Measurements from ENCODE around the gene ZBED1.
"Not testable (repeated sequence)": the region's sequence is repeated elsewhere in the genome, so short reads cannot be mapped to it uniquely, and the experiment has no call there.

ZBED1 gene

DNA sequence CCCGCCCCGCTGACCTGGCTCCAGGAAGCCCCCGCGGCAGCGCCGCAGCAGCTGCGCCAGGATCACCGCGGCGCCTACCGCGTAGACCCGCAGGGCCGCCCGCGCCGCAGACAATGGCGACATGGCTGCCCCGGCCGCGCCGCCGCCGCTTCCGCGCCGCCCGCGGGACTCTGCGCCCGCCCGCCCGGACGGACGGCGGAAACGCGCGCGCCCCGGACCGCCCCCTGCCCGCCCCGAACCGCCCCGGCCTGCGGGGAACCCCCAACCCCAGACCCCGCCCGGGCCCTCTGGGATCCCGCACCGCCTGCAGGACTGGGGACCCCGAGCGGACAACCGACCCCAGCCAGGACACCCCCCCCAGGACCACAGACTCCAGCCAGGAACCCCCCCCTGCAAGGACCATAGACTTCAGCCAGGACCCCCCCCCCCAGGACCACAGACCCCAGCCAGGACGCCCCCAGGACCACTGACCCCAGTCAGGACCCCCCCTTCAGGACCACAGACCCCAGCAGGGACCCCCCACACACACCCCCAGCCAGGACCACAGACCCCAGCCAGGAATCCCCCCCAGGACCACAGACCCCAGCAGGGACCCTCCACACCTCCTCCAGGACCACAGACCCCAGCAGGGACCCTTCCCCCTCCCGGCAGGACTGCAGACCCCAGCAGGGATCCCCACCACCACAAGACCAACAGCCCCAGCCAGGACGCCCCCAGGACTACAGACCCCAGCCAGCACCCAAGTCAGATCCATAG lies at the start of gene ZBED1, which contains the start of gene DHRSX:
ZBED1 (minus strand) TSS at position 174 of the 756 bp plus-strand sequence. CDS start 10,257 bp downstream, outside the sequence.
DHRSX (minus strand) TSS at position 174 of the 756 bp plus-strand sequence; CDS start at position 123, 51 bp downstream.
- FAIRE-seq = no peak

DNA sequence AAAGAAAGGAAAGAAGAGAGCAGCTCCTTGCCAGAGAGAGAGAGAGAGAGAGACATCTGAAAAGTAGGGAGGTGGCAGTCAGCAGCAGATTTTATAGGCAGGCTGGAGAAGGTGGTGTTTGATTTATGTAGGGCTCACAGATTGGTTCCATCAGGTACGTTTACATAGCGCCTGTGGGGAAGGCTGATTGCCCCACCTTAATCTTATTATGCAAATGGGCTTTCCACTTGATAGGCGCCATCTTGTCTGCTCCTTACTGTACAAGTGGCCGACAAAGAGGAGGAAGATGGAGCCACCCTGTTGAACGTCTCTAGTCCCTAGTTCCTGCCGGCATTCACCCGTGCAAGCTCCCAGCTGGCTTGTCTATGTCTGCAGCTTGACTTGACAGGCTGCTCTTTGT lies 49.1 kb upstream of the ZBED1 start:
- no peak for FAIRE-seq

DNA sequence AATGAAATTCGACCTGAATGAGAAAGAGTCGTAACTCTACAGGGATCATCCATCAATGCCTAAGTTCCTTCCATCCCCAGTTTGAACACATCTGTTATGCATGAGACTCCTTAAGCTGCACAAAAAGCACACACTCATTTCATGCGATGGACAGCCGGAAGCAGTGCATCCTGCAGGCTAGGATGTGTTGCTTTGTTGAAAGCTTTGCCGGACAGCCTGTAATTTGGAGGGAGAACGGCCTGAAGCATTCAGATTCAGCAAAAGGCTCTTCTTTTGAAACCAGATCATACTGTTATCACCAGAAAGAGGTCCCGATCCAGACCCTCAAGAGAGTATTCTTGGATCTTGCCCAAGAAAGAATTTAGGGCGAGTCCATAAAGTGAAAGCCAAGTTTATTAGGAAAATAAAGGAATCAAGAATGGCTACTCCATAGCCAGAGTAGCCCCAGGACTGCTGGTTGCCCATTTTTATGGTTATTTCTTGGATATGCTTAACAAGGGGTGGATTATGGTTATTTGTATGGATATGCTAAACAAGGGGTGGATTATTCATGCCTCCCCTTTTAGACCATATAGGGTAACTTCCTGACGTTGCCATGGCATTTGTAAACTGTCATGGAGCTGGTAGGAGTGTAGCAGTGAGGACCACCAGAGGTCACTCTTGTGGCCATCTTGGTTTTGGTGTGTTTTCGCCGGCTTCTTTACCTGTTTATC lies 48.1 kb upstream of the ZBED1 start:
- FAIRE-seq = no peak

GRCh38 chrX:2547736-2548135 lies 47.0 kb upstream of the ZBED1 start:
- no peak for FAIRE-seq

DNA sequence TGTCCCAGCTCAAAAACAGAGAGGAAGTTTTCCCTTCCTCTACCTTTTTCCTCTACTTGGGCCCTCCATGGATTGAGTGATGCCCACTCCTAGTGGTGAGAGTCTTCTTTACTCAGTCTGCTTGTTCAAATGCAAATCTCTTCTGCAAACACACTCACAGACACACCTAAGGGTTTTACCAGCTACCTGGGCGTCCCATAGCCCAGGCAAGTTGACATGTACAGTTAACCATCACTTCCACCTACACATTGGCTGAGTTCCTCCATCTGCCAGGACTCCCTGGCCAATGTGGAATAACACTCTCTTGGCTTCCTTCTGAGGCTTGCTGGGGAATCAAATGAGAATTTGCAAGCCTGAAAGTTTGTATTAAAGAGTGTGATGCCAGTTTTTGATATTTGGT lies 45.7 kb upstream of the ZBED1 start:
- FAIRE-seq = no peak

DNA sequence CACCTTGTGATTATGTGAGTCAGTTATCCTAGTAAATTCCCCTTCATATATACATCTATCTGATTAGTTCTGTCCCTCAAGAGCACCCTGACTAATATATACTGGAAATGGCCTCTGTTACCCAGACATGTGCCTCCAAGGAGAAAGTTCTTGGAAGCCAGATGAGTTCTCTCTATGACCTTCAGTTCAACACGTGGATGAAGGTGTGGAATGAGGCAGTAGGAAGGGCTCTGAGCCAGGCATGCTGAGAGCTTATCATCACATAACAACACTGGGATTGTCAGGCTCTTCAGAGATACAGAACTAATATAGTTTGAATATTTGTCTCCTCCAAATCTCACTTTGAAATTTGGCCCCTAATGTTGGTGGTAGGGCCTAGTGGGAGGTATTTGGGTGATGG lies 44.4 kb upstream of the ZBED1 start:
- no peak for FAIRE-seq

DNA sequence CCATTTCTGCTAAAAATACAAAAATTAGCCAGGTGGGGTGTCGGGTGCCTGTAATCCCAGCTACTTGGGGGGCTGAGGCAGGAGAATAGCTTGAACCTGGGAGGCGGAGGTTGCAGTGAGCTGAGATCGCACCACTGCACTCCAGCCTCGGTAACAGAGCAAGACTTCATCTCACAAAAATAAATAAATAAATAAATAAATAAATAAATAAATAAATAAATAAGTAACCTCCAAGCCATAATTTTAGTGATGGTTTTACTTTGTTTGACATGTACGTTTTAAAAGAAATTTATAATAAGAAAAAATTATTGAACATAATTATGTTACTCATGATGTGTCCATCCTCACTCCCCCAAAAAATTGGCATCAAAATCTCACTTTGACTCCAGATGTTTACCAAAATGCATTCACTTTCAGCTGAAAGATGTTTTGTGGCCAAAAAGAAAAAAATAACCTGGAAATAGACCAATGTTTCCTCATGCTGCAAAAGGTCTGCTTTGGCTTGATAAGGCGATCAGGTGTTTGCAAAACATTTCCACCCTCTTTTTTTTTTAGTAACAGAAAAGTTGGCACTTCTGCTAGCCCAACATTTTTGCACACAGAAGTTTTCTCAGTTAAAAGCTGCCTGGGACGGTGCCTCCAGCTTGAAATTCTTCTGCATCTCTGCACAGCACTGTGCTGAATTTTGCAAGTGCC lies 42.2 kb upstream of the ZBED1 start:
- no peak for FAIRE-seq

- no peak for FAIRE-seq
Observed at GRCh38 chrX:2541603-2542002, 40.8 kb upstream of the ZBED1 start.

DNA sequence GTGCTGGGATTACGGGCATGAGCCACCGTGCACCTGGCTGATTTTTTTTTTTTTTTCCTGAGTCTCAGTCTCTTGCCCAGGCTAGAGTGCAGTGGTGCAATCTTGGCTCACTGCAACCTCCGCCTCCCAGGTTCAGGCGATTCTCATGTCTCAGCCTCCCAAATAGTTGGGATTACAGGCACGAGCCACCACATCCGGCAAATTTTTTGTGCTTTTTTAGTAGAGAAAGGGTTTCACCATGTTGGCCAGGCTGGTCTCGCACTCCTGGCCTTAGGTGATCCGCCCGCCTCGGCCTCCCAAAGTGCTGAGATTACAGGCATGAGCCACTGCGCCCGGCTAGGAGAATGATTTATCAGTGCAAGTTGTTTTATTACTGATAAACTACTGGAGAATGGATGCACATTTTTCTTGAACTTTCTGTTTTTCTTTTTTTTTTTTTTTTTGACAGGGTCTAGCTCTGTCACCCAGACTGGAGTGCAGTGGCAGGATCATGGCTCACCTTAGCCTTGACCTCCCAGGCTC lies 39.7 kb upstream of the ZBED1 start:
- FAIRE-seq = no peak

DNA sequence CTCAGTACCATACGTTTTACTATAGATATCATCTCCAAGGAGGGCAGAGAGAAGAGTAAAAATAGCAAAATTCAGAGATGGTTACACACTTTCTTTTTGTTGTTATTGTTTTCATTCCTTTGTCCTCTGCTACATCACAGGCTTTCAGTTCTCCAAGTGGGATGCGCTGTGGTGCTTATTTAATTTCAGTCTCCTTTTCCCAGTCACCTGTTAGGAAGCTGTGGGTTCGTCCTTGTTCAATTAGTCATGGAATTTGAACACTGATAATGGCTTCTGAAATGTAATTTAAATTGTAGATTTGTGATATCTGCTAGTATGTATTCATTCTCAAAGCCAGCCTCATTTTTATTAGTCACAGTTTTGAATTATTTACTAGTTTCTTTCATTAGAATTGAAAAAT lies 38.8 kb upstream of the ZBED1 start:
- no peak for FAIRE-seq

- no peak for FAIRE-seq
Observed at GRCh38 chrX:2538031-2538757, 37.4 kb upstream of the ZBED1 start.

- FAIRE-seq = no peak
Observed at GRCh38 chrX:2536974-2537373, 36.2 kb upstream of the ZBED1 start.

DNA sequence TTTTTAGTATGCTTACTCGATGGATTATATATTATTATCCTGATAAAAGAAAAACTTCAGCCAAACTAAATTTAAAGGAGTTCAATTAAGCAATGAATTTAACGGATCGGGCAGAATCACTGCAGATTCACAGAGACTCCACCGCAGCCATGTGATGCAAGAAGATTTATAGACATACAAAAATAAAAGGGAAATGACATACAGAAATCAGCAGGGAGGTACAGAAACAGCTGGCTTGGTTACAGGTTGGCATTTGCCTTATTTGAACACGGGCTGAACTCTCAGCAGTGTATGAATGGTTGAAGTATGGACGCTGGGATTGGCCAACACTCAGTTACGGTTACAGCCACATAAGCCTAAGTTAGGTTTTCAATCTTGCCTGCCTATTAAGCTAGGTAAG lies 35.4 kb upstream of the ZBED1 start:
- FAIRE-seq = no peak

DNA sequence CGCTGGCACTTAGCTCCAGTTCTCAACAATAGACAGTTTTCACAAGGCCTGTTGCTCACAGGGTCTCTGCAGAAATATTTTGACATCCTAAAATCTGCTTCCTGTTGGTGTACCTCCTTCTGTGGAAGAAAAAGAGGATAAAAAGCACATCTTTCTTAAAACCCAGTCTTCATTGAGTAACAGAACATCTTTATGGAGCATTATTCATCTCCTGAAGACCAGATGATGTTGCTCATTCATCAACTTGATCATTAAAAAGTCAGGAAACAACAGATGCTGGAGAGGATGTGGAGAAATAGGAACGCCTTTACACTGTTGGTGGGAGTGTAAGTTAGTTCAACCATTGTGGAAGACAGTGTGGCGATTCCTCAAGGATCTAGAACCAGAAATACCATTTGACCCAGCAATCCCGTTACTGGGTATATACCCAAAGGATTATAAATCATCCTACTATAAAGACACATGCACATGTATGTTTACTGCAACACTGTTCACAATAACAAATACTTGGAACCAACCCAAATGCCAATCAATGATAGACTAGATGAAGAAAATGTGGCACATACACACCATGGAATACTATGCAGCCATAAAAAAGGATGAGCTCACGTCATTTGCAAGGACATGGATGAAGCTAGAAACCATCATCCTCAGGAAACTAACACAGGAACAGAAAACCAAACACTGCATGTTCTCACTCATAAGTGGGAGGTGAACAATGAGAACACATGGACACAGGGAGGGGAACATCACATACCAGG lies 33.7 kb upstream of the ZBED1 start:
- FAIRE-seq = not testable (repeated sequence)

- no peak for FAIRE-seq
Observed at GRCh38 chrX:2533424-2533823, 32.6 kb upstream of the ZBED1 start.

GRCh38 chrX:2526390-2526789 lies 25.6 kb upstream of the ZBED1 start:
- no peak for FAIRE-seq

DNA sequence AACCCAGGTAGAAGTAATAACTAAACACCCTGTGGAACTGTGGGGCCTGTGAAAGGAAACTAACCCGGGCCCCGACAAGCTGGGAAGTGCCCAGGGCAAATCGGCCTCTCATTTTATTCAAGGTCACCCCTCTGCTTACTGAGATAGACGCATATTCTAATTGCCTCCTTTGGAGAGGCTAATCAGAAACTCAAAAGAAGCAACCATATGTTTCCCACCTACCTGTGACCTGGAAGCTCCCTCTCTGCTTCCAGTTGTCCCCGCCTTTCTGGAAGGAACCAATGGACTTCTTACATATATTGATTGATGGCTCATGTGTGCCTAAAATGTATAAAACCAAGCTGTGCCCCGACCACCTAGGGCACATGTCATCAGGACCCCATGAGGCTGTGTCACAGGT lies 23.1 kb upstream of the ZBED1 start:
- FAIRE-seq = no peak

DNA sequence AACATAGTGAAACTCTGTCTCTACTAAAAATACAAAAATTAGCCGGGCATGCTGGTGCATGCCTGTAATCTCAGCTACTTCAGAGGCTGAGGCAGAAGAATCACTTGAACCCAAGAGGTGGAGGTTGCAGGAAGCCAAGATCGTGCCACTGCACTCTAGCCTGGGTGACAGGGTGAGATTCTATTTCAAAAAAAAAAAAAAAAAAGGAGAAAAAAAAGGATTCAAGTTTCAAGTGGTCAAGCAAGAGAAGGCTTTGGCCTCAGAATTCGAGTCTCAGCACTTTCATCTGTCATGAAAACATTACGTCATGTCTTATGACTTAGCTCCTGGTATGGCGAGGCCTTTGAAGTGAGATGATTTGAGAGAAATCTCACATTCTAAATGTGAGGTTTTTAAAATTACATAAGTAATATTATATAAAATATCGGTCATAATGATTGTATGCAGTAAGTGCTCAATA lies 21.2 kb upstream of the ZBED1 start:
- FAIRE-seq = no peak

- FAIRE-seq = no peak
Observed at GRCh38 chrX:2521092-2521926, 20.5 kb upstream of the ZBED1 start.

- no peak for FAIRE-seq
Observed at GRCh38 chrX:2520539-2520938, 19.8 kb upstream of the ZBED1 start.

- FAIRE-seq = not testable (repeated sequence)
Observed at GRCh38 chrX:2519638-2520037, 18.9 kb upstream of the ZBED1 start.
